Measurements from ENCODE around the gene SOBP. TPM values are rescaled to one million over a fixed set of nuclear protein-coding genes. Genes with fewer than 3 reads are reported as not detected.

Gene SOBP
- total RNA-seq, 2 donors from 2014 or later = 0.70 to 4.6 TPM

GRCh38 chr6:107690643-107691061 is 200.7 kb downstream of the SOBP start:
- DNase-seq (no peak), ATAC-seq (no peak)
- intact Hi-C loops (cut with DNase I, micrococcal nuclease) = no loop called here

- ATAC-seq (no peak), DNase-seq (no peak)
- intact Hi-C loops (cut with DNase I, micrococcal nuclease) = no loop called here
Measured at GRCh38 chr6:107691062-107691751, 201.3 kb downstream of the SOBP start.

- DNase-seq = no peak
- intact Hi-C loops (cut with DNase I, micrococcal nuclease) = no loop called here
- no peak for ATAC-seq
Measured at GRCh38 chr6:107692351-107692750, 202.4 kb downstream of the SOBP start.

- ATAC-seq (no peak), DNase-seq (no peak)
- intact Hi-C loops (cut with DNase I, micrococcal nuclease) = no loop called here
Measured at GRCh38 chr6:107695061-107695720, 205.3 kb downstream of the SOBP start.

GRCh38 chr6:107697682-107698081 is 207.8 kb downstream of the SOBP start:
- no peak for DNase-seq
- intact Hi-C loops (cut with DNase I, micrococcal nuclease) = no loop called here
- no peak for ATAC-seq

GRCh38 chr6:107698146-107698545 is 208.2 kb downstream of the SOBP start:
- intact Hi-C loops (cut with DNase I, micrococcal nuclease) = no loop called here
- DNase-seq (no peak), ATAC-seq (no peak)

GRCh38 chr6:107699254-107699653 is 209.3 kb downstream of the SOBP start:
- DNase-seq = no peak
- intact Hi-C loops (cut with DNase I, micrococcal nuclease) = no loop called here
- no peak for ATAC-seq

GRCh38 chr6:107699697-107700325 is 209.9 kb downstream of the SOBP start:
- no peak for DNase-seq
- intact Hi-C loops (cut with DNase I, micrococcal nuclease) = loop anchor here in 1 of 2 donors (10.0 kb wide), 1 partner anchor 385 kb away; no protein-coding TSS in a partner anchor
- ATAC-seq = no peak

- DNase-seq = no peak
- intact Hi-C loops (cut with DNase I, micrococcal nuclease) = loop anchor here in 1 of 2 donors (10.0 kb wide), 1 partner anchor 389 kb away; no protein-coding TSS in a partner anchor
- no peak for ATAC-seq
Measured at GRCh38 chr6:107703606-107704005, 213.7 kb downstream of the SOBP start.

GRCh38 chr6:107704347-107705013 is 214.6 kb downstream of the SOBP start:
- intact Hi-C loops (cut with DNase I, micrococcal nuclease) = loop anchor here in 1 of 2 donors (10.0 kb wide), 1 partner anchor 390 kb away; no protein-coding TSS in a partner anchor
- no peak for DNase-seq
- ATAC-seq = no peak

GRCh38 chr6:107706516-107707115 is 216.7 kb downstream of the SOBP start:
- ATAC-seq (no peak), DNase-seq (no peak)
- intact Hi-C loops (cut with DNase I, micrococcal nuclease) = loop anchor here in 1 of 2 donors (10.0 kb wide), 1 partner anchor 392 kb away; no protein-coding TSS in a partner anchor

- no peak for DNase-seq
- peak; percentile 68 for ATAC-seq
- intact Hi-C loops (cut with DNase I, micrococcal nuclease) = loop anchor here in 1 of 2 donors (10.0 kb wide), 1 partner anchor 393 kb away; no protein-coding TSS in a partner anchor
Measured at GRCh38 chr6:107707346-107708275, 217.7 kb downstream of the SOBP start.

GRCh38 chr6:107708435-107708834 is 218.5 kb downstream of the SOBP start:
- DNase-seq (no peak), ATAC-seq (no peak)
- intact Hi-C loops (cut with DNase I, micrococcal nuclease) = loop anchor here in 1 of 2 donors (10.0 kb wide), 1 partner anchor 394 kb away; no protein-coding TSS in a partner anchor

GRCh38 chr6:107709341-107709740 is 219.4 kb downstream of the SOBP start:
- DNase-seq (no peak), ATAC-seq (no peak)
- intact Hi-C loops (cut with DNase I, micrococcal nuclease) = loop anchor here in 1 of 2 donors (10.0 kb wide), 1 partner anchor 395 kb away; no protein-coding TSS in a partner anchor
